Brain pericyte (primary cell): ENCODE data around the gene RASGRF1.

Experiments
- DNase-seq: peaks from one replicate; pipeline ENCODE4 v3.0.0-alpha.2; 2012; ENCODE audit warnings: low read depth, low spot score

RASGRF1 gene

DNA sequence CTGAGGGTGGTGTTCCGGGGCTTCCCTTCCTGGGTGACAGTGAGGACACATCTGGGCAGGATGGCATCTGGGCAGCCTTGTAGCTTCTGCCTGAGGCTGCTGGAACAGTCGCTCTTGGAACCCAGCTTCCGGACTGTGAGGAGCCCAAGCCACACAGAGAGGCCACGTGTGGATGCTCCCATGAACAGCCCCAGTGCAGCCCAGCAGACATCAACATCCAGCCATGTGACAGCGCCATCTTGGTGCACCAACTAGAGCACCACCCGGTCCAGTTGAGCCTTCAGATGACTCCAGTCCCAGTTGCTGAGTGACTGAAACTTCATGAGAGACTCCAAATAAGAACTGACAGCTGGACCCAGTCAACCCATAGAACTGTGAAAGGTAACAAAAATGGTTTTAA is 130.3 kb downstream of the RASGRF1 start:
- DNase-seq, result no peak

DNA sequence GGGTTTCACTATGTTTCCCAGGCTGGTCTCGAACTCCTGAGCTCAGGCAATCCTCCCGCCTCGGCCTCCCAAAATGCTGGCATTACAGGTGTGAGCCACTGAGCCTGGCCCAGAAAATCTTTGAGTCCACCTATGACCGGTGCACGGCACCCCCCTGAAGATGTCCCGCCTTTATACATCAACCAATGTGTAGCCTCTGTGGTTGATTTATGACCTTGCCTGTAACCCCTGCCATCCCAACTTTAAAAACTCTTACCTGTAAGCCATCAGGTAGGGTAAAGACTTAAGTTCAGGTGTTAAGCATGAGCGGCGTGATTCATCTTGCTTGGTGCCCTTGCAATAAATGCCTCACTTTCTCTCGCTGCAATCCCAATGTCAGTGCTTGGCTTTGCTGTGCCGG is 131.2 kb downstream of the RASGRF1 start:
- no peak for DNase-seq

DNA sequence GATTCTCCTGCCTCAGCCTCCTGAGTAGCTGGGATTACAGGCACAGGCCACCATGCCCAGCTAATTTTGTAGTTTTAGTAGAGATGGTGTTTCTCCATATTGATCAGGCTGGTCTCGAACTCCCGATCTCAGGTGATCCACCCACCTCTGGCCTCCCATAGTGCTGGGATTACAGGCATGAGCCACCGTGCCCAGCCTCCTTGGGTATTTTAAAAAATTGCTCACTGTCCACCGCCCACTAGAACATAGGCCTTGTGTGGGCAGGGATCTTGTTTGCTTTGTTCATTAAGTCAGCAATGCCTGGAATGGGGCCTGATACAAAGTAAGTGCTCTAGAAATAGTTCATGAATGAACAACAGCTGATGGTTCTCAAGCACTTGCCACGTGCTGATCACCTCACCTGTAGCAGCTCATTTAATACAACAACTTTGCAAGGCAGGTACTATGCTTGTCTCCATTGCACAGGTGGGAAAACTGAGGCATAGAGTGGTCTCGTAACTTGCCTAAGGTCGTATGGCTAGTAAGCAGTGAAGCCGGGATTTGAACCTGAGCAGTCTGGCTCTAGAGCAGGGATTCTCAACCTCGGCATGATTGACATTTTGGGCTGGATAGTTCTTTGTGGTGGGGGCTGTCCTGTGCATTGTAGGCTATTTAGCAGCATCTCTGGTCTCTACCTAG is 133.0 kb downstream of the RASGRF1 start:
- DNase-seq, result no peak

DNA sequence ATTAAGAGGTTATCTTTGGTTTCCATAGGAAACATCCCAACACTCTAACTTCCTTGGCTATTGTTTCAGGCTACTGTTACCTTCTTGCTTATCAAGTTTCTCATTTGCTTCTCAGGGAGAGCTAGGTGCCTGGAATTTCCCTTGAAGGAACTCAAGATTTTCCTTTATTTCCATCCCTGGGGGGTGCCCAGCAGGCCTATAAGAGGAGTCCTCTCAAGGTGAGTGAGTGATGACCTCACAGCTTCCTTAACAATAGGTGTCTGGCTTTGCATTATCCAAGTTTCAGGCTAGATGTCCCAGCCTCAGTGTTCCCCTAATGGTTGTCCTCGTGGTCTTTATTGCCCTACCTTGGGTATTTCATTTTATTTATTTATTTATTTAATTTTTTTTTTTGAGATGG is 133.6 kb downstream of the RASGRF1 start:
- no peak for DNase-seq

DNA sequence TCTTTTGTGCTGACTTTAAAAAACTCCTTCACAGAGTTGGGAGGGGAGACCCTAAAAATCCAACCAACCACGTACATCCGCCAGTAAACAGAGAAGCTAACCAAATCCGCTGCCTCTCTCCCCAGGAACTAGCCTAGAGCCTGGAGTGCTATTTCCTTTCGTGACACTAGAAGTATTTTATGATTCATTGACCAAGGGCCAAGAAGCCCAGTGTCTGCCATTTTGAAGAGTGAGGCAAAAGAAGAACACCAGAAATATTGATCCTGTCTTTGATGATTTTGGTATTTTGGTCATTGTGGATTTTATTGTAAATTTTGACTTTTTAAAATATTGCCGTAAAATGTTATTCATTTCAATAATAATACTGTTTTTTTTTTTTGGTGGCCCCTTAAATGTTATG is 135.2 kb downstream of the RASGRF1 start:
- DNase-seq, result no peak

DNA sequence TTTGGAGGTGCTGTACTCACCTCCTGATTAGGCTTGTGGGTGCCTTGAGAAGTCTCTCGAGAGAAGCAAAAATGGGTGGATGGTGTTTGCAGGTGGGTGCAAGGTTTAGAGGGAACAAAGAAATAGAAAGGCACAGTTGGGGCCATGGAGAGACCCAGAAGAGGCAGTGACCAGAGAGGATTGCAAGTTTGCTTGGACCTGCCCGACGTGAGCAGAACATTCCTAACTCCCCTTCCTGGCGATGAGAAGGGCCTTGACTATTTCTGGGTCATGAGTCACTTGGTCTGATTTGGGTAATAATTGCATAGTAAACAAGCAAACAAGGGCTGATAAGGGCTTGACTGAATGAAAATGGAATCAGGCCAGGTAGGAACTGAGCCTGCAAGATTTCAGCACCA is 138.7 kb downstream of the RASGRF1 start:
- DNase-seq, result no peak

DNA sequence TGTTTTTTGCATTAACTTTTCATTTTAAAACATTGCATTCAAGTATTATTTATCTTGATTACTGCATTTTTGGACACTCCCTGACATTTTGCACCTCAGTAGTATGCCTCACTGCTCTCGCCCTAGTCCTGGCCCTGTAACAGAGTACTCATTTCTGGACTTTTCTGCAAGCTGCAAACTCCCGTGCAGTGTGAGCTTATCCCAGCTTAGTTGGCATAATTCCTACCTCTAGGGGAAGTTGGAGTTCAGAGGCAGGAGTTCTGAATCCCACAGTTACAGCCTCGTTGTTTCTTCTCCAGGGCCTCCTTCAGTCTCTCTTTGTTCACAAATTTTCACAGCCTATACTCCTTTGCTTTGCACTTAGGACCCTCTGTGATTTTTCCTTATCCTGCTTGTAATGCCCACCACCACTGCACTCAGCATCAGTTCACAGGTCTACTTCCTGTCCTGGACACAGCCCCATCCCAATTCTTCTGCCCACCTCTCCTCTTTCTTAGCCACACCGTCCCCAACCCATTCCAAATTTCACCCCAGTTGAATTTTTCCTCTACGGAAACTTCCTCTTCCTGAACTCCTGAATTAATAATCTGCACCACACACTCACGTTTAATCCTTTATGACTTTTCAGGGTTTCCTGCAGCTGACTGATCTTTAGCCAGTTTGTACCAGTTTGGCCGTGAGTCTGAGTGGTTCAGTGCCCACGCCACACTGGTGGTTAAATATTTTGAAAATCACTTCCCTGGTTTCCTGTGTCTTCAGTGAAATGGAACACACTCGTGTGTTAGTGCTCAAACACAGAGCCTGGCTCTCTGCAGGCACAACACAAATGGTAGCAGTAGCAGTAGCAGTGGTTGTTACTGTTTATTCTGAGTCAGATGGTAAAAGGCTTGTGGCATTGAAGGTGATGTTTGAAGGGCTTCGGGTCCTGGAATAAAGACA is 139.4 kb downstream of the RASGRF1 start:
- no peak for DNase-seq

DNA sequence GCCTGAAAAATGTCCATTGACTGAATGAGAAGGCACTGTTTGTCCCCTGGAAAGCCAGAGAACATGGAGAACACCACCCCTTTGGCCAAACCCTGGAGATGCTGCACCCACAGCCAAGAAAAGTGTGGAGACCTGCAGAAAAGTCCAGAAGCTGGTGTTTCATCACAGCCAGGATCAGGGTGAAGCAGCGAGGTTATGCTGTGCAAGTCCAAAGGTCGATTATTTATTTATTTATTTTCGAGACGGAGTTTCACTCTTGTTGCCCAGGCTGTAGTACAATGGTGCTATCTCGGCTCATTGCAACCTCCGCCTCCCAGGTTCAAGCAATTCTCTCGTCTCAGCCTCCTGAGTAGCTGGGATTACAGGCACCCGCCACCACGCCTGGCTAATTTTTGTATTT is 140.2 kb downstream of the RASGRF1 start:
- no peak for DNase-seq

DNA sequence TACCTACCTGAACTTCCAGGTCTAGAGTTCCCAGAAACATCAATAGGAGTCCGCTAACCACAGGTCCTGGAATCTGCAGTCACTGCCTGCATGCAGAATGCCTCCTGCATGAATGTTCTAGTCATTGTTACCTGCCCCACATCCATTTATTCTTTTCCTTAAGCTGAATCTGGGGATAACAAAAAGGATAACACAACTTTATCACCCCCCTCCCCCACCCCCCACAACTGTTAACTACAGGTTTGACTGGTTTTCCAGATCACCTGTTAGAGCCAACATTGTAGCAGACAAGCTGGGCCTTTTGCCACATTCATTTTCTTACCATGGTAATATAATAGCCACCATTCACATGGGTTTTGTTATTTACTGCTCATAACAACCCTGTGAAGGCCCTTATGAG is 141.1 kb downstream of the RASGRF1 start:
- no peak for DNase-seq

DNA sequence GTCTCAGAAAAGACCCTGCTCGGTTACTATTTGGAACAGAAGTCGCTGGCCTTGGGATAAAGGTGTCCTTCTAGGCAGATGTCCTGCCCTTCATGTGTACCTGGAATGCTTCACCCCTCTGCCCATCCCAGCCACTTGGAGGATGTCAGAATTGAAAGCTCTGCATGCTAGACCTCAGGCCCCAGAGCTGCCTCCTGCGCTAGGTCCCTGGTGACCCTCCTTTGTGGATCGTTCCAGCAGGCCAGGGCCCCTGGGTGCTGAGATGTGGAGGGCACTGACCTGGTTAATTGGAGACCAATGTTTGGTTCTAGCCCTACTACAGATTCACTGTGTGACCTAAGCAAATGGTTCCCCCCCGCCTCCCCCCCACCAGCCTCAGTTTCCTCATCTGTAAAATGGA is 143.1 kb downstream of the RASGRF1 start:
- DNase-seq, result no peak

DNA sequence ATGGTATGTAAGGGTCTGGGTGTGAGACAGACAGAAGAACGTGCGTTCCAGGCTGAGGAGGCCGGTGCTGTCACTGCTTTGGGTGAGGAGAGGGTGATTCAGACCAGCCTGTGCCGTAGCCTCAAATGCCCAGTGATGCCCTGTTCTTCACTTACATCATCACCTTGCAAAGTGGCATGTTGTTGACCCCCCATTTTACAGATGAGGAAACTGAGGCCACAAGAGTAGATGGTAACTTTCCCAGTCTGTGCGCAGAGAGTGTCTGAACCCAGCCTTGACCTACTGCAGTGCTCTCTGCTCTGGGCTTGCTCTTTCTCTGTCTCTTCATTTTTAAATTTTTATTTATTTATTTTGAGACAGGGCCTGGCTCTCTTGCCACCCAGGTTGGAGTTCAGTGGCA is 144.1 kb downstream of the RASGRF1 start:
- no peak for DNase-seq

DNA sequence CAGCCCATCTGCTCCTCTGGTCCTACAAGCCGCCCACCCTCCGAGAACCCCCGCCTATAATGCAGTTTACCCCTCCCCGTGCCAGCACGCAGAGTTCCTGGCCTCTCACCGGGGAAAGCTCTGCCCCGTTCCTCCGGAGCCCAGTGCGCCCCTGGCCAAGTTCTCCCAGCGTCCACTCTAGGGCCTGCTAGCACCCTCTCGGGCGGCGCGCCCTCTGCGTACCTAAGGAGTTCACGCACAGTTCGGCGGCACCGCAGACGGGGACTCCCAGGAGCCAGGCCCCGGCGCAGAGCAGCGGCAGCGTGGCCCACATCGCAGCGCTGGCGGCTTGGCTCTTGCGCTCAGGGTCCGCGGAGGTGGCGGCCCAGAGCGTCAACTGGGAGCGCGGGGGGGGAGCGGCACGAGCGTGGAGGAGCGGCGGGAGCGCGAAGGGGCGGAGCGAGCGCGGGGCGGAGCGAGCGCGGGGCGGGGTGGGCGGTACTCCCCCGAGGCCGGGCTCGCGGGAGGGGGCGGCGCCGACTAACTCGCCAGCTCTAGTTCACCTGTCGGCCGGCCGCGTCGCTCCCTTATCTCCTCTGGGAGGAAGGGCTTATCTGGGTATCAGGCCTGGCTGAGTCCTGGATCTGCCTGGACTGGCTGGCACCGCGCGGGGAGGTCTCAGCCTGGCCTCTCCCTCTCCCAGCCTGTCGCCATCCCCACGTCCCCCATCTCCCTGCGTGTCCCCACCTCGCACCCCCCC is 145.7 kb downstream of the RASGRF1 start, which contains the start of gene CTSH:
Gene CTSH, minus strand, starts transcription at position 378 of the 739 bp plus-strand sequence. Its CDS starts 65 bp downstream, at position 313.
- no peak for DNase-seq

DNA sequence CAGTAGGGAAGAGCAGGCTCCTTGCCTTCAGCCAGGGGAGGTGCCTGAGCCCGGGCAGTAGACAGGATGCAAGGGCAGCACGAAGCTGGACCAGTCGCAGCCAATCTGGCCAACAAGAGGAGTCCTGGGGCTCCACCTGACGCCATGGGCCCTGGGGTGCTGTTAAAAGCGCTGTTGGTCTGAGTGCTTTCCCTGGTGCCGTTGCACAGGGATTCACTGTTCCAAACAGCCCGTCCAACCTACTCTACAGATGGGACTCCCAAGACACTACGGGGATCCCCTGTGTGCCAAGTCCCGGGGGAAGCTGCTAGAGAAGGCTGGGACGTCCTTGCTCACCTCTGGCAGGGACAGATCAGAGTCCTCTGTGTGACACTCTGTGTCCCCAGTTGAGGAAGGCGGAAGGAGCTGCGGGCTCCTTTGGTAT is 146.4 kb downstream of the RASGRF1 start:
- DNase-seq, result no peak

DNA sequence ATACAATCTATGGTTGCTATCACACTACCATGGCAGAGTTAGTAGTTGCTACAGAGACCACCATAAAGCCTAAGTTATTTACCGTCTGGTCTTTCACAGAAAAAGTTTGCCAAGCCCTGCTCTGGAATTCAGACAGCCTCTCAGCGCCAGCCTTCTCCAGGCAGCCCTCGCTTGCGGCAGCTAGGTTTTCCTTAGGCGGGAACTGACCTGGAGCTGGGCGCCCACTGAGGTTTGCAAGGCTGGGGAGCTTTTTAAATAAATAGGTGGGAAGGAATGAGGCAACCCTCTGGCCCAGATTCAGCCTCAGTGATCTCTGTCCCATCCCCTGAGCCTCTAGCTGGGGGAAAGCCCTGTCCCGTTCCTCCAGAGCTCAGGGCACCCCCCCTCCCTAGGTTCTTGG is 146.9 kb downstream of the RASGRF1 start:
- no peak for DNase-seq

DNA sequence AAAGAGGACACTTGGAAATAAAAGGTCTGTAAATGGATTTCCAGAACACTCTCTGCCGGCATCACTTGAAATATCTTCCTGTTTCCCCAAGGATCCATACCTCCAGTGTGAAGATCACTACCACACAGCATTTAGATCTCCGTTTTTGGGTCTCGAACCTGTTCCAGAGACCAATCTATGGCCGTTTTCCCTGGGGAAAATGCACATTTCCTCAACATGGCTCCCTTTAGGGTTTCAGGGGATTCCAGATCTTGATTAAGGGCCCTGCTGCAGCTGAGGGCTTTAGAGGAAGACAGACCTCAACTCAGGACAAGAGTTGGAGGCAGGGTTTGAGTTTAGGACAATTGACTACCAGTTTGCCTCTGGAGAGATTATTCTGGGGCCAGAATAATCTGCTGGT is 147.8 kb downstream of the RASGRF1 start:
- no peak for DNase-seq

DNA sequence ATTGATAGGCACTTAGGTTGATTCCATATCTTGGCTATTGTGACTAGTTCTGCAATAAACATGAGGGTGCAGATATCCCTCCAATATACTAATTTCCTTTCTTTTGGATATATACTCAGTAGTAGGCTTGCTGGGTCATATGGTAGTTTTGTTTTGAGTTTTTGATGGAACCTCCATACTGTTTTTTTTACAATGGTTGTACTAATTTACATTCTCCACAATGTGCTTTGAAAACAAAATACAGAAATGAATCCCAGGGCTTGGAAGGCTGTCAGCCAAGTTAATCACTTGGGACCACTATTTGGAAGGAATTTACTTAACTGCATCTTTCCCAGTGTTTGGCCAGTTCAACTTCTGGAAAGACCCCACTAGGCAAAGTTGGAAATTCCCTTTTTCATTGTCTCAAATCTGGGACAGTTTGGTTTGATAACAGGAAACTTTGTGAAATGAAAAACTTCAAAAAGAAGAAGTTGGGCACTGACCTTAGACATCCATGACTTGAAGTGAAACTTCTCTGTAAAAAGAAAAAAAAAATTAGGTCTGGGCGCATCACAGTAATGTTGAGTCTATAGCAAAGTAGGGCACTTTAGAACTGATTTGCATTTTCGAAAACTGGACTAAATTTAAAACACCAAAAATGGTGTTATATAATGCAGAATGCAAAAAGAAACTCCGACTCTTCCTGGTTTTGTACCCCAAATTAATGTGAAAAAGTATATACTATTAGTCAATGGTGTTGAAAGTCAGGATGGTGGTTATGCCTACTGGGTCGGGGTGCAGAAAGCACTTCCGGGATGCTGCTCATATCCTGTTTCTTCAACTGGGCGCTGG is 151.7 kb downstream of the RASGRF1 start:
- DNase-seq, result no peak

DNA sequence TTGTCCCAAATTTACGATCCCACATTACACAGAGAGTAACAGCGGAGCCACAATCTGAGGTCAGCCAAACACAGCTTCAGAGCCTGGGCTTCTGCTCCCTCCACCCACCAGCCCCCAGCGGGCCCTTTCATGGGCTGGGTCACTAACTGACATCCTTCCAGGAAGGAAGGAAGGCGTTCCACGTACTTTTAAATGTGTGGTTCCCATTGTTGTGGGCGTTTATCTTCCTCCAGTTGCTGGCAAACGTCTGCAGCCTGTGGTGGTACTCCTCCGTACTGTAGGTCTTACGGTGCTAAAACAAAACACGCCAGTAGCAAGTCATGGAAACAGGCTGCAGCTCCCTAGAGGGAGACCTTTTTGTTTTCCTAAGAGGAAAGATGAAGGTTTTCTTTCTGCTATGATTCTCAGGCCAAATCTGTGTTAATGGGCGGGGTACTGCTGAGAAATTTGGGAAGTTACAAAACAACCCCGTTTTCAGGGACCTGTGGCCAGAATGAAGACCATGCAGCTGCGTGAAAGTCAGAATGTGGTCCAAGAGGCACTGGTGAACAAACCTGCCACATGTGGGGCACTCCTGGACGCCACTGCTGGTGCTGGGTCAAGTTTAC is 153.3 kb downstream of the RASGRF1 start:
- no peak for DNase-seq

DNA sequence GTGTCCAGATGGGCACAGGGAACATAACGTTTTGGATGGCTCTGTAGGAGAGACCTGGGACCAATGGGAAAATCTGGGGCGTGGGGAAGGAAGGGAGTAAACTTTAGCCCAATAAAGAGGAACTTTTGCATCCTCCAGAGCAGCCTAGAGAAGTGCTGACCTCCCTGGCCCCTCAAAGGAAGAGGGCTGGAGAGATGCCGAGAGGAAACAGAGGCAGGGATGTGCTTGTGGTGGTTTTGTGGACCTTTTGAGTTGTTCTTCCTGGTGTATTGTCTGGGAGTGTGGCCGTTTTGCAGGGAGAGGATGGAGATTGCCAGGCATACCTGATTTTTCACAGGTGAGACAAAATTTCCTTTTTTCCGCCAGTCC is 155.9 kb downstream of the RASGRF1 start:
- DNase-seq, result no peak

DNA sequence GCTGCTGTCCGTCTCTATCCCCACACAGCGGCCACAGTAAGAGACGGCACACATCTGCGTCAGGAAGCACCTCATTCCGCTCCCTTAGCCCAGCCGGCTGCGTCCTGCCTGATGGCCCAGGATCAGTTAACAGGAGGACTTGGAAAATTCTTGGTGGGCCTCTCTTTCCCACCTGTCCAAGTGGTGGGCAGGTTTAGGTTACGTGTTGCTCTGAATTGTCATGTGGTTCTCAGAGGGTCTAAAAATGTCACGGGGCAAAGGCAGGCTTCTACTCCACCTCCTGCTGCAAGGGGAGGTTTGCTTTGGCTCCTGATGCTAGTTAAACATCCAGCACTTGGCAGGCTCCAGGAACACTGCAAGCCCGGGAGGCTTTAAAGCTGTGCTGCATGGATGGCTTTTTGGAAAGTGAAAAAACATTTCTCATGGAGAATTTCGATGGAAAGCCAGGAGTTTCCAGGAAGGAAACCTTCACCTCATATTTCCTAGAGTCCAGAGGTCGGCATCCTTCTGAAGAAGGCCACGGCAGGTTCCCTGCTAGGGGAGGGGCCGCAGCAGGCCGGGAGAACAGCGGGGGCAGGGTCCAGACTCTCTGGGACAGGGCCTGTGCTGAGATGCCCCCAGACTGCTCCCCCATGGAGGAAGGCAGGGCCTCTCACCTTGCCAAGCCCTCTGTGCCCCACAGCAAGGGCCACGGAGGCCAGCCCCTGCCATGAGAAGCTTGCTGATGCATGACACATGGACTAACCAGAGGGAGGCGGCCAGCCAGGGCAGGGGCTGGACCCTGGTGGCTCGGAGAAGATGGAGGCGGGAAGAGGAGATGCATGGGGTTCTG is 156.5 kb downstream of the RASGRF1 start:
- no peak for DNase-seq

DNA sequence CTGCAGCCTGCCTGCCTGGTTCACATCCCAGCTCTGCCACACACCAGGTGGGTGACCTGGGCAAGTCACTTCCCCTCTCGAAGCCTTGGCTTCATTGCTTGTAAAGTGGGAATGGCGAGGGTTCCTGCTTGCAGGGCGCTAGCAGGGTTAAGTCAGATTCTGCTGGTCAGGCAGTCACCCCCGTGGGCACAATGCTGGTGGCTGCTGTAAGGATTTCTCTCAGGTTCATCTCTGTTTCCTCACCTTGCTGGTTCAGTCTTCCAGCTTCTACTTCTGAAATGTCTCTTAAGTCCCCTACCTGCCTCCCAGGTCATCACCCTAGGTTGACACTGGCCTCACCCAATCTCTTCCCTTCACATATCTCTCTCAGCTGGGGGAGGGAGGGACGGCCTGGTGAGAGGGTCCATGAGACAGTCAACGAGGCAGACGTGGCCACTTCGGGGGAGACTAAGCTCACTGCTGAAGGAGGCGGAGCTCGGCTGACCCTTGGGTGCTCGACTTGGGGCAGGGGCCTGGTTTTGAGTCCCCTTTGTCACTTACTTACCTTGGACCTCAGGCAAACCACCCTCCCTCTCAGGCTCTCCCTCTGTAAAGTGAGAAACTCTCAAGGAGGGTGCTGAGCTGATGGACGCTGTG is 157.3 kb downstream of the RASGRF1 start:
- no peak for DNase-seq
